A673 (cell line): ENCODE results near the gene NMUR1. TPM values are rescaled to one million over a fixed set of nuclear protein-coding genes. Genes with fewer than 3 reads are reported as not detected.

Source experiments
- BruUV-seq: library from RNA; stranded (reverse); fragments of 400-500 nt; replicated peaks from 2 replicates; lab custom pipeline; 2021; lab: Mats Ljungman, UMichigan
- CTCF ChIA-PET: fragments of 300-600 bp; sonication (Branson Sonifier 250); formaldehyde crosslinking; loops from one replicate; lab custom pipeline; 2022; ENCODE audit warnings: antibody characterized with exemption; lab: Charles Lee
- POLR2A ChIA-PET: fragments of 300-600 bp; sonication (Branson Sonifier 250); formaldehyde crosslinking; loops from one replicate; lab custom pipeline; 2022; ENCODE audit warnings: antibody characterized with exemption; ENCODE audit not compliant: low non-redundant PET; lab: Charles Lee
- DNase-seq: peaks from one replicate; pipeline ENCODE4 v3.0.0-alpha.2; 2015; ENCODE audit warnings: low spot score
- H3K27ac ChIP-seq: fragments of 200-600 bp; sonication (generic); 2 replicates; pipeline ENCODE4 v1.5.1; 2016; ENCODE audit warnings: mixed run types, low read depth, mild to moderate bottlenecking, mixed read lengths, antibody characterized with exemption, low read length; ENCODE audit not compliant: poor library complexity, severe bottlenecking
- H3K27me3 ChIP-seq: fragments of 200-600 bp; sonication (generic); replicated peaks from 2 replicates; pipeline ENCODE4 v1.6.1; 2017; ENCODE audit warnings: mixed run types, low read depth, mild to moderate bottlenecking, mixed read lengths, antibody characterized with exemption, low read length; ENCODE audit not compliant: insufficient read depth, poor library complexity
- H3K36me3 ChIP-seq: fragments of 200-600 bp; sonication (generic); 2 replicates; pipeline ENCODE4 v1.6.1; 2016; ENCODE audit warnings: mixed run types, mild to moderate bottlenecking, mixed read lengths, antibody characterized with exemption, low read length; ENCODE audit not compliant: insufficient read depth, poor library complexity, severe bottlenecking
- H3K4me1 ChIP-seq: fragments of 200-600 bp; sonication (generic); 2 replicates; pipeline ENCODE4 v1.6.1; 2017; ENCODE audit warnings: mixed run types, mild to moderate bottlenecking, mixed read lengths, antibody characterized with exemption, low read length; ENCODE audit not compliant: insufficient read depth, poor library complexity, severe bottlenecking
- H3K4me3 ChIP-seq: fragments of 200-600 bp; sonication (generic); 2 replicates; pipeline ENCODE4 v1.5.1; 2016; ENCODE audit warnings: low read depth, mixed run types, mild to moderate bottlenecking, mixed read lengths, low read length; ENCODE audit not compliant: poor library complexity, severe bottlenecking
- H3K9me3 ChIP-seq: fragments of 200-600 bp; sonication (generic); 2 replicates; pipeline ENCODE4 v1.6.1; 2016; ENCODE audit warnings: mixed run types, low read depth, mild to moderate bottlenecking, mixed read lengths, antibody characterized with exemption, low read length; ENCODE audit not compliant: poor library complexity, severe bottlenecking
- EZH2 ChIP-seq: fragments of 200-600 bp; sonication (generic); IDR thresholded peaks from 2 replicates; pipeline ENCODE4 v1.6.1; 2017; ENCODE audit warnings: borderline replicate concordance, low read depth, mild to moderate bottlenecking, mixed read lengths, antibody characterized with exemption, low read length; ENCODE audit not compliant: poor library complexity, severe bottlenecking
- intact Hi-C: fragments of 100-400 bp; cut with micrococcal nuclease; formaldehyde crosslinking; loops from one replicate; pipeline ENCODE4 v1.10.0; 2022; ENCODE audit not compliant: unreplicated experiment
- total RNA-seq: library from RNA; stranded (reverse); gene quantifications from 2 replicates; pipeline ENCODE4 v1.2.3, GENCODE V29; 2021
- TF ChIP-seq, protein P1 (sequence below): fragments of 300-800, 200-600 bp; sonication (generic); conservative IDR thresholded peaks from 2 replicates; pipeline ENCODE4 v1.5.1; 2017; ENCODE audit warnings: low read depth, mild to moderate bottlenecking, antibody characterized with exemption, low read length, moderate library complexity, mixed read lengths

The NMUR1 gene
- total RNA-seq, 1 experiment from 2014 or later, result not detected

DNA sequence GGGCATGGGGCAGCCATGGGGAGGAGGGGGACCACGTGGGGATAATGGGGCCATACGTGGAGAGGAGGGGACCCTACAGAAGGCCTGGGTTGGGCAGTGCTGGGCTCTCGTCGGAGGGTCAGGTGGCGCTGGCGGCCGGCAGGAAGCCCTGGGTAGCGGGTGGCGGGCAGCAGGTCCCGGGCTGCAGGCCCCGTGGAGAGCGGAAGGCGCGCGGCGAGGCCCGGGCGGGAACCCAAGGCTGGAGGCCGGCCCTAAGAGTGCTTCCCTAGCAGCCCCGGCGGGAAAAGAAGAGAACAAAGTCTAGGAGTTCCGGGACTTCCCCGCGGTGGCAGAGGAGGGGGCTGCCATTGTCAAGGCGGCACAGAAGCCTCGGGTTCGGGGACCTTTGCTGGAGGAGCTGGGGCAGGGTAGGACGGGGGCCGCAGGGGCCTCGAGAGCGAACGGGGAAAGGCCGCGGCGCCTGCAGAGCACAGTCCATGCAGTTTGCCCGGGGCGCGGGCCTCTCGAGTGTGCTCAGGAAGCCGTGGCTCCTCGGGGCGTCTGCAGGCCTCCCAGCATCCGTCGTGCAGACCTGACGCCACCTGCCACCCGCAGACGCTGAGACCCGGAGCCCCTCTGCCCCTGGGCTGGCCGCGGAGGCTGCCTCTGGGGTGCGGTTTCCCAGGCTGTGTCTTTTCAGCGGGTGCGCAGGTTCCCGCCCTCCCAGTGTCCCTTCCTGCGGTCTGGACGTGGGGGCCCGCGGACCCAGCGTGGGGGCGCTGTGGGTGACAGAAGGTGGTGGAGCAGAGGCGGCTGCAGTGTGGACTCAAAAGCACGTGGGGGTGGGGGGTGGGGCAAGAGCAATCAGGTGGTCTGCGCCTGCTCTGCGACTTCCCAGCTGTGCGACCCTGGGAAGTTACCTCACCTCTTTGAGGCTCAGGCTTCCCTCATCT is 46.6 kb downstream of the NMUR1 start:
- POLR2A ChIA-PET, result no interaction called here
- no peaks in the 10 kb centered on the region for H3K9me3 ChIP-seq
- intact Hi-C loops, result no loop called here
- CTCF ChIA-PET, result interaction anchor here (0.6 to 1.0 kb wide), 6 partner anchors 11 to 314 kb away, joined by 3 to 11 read pairs (median 6); partner anchors contain the start of gene NCL
- H3K36me3 ChIP-seq, result no peaks in the 10 kb centered on the region
- no peak overlapping the region for H3K4me3 ChIP-seq
- BruUV-seq, result no TSS peak
- TF ChIP-seq, protein P1, sequence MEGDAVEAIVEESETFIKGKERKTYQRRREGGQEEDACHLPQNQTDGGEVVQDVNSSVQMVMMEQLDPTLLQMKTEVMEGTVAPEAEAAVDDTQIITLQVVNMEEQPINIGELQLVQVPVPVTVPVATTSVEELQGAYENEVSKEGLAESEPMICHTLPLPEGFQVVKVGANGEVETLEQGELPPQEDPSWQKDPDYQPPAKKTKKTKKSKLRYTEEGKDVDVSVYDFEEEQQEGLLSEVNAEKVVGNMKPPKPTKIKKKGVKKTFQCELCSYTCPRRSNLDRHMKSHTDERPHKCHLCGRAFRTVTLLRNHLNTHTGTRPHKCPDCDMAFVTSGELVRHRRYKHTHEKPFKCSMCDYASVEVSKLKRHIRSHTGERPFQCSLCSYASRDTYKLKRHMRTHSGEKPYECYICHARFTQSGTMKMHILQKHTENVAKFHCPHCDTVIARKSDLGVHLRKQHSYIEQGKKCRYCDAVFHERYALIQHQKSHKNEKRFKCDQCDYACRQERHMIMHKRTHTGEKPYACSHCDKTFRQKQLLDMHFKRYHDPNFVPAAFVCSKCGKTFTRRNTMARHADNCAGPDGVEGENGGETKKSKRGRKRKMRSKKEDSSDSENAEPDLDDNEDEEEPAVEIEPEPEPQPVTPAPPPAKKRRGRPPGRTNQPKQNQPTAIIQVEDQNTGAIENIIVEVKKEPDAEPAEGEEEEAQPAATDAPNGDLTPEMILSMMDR, result no peak
- TF ChIP-seq EZH2, result no peak
- no peaks in the 10 kb centered on the region for H3K27me3 ChIP-seq
- peak overlapping the region; percentile 50 for H3K27ac ChIP-seq
- DNase-seq, result no peak
- H3K4me1 ChIP-seq, result no peaks in the 10 kb centered on the region

DNA sequence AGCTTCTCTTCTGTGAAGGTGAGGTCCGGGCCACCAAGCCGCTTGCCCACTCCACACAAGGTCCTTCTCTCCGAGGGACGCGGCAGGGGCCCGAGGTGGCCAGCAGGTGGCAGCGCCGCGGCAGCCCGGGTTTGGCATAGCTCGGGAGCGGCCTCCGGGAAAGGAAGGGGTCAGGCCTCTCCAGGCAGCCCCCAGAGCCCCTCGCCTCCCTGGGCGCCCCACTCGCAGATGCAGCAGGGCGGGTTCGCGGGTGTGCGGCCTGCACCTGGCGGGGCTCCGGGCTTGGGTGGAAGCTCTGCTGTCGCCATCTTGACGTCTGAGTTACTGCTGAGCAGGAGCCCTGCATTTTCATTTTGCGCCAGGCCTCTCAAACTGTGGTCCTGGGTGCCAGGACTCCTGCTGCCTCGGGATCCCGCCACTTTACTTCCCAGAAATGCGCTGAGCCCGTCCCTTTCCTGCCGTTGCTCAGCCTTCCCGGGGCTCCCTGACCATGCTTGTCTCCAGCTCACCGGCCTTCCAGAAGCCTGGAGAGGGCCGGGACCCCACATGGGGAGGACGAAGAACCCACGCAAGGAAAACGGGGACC is 47.3 kb downstream of the NMUR1 start:
- ChIA-PET CTCF (interaction anchor here (0.6 to 1.0 kb wide), 6 partner anchors 10 to 315 kb away, joined by 3 to 11 read pairs (median 6); partner anchors contain the start of gene NCL), POLR2A (no interaction called here)
- TF ChIP-seq EZH2, result no peak
- TF ChIP-seq, protein P1, result peak; percentile 93
- Histone ChIP-seq H3K4me1 (no peaks in the 10 kb centered on the region), H3K9me3 (no peaks in the 10 kb centered on the region), H3K27me3 (no peaks in the 10 kb centered on the region), H3K4me3 (peak overlapping the region; percentile 22), H3K36me3 (no peaks in the 10 kb centered on the region), H3K27ac (peak overlapping the region; percentile 50)
- BruUV-seq, result no TSS peak
- peak; percentile 71 for DNase-seq
- intact Hi-C loops, result loop anchor here (1.0 kb wide), 1 partner anchor 75 kb away; no protein-coding TSS in a partner anchor

GRCh38 chr2:231480781-231481180 is 49.5 kb downstream of the NMUR1 start:
- Histone ChIP-seq H3K4me1 (no peaks in the 10 kb centered on the region), H3K36me3 (no peaks in the 10 kb centered on the region), H3K4me3 (no peak overlapping the region), H3K27me3 (no peaks in the 10 kb centered on the region), H3K27ac (no peak overlapping the region), H3K9me3 (no peaks in the 10 kb centered on the region)
- intact Hi-C loops, result no loop called here
- DNase-seq, result no peak
- CTCF ChIA-PET, result no interaction called here
- POLR2A ChIA-PET, result interaction anchor here (0.6 kb wide), 1 partner anchor 30 kb away, joined by 17 read pairs; no protein-coding TSS in a partner anchor
- no peak for TF ChIP-seq EZH2
- TF ChIP-seq, protein P1, result no peak
- BruUV-seq, result no TSS peak
